Fibroblast of pulmonary artery (primary cell): ENCODE data around the gene GFI1.

Experiments used
- DNase-seq: peaks from one replicate; pipeline ENCODE4 v3.0.0-alpha.2; 2010; ENCODE audit warnings: low read depth
- H3K4me3 ChIP-seq: replicated peaks from 2 replicates; pipeline ENCODE4 v1.5.1; 2011; ENCODE audit warnings: low read depth, mild to moderate bottlenecking, control low read depth, low read length, moderate library complexity
- CTCF ChIP-seq: IDR thresholded peaks from 2 replicates; pipeline ENCODE4 v1.5.1; 2011; ENCODE audit warnings: mild to moderate bottlenecking, control low read depth, low read length, inconsistent platforms; ENCODE audit errors: missing control alignments

GFI1 gene

GRCh38 chr1:92446546-92446945, 40.2 kb downstream of the GFI1 start:
- no peak for TF ChIP-seq CTCF
- H3K4me3 ChIP-seq, result no peak overlapping the region
- DNase-seq, result peak; percentile 55

- H3K4me3 ChIP-seq, result no peak overlapping the region
- no peak for DNase-seq
- TF ChIP-seq CTCF, result no peak
Measured at GRCh38 chr1:92445865-92446264, 40.9 kb downstream of the GFI1 start.

GRCh38 chr1:92444351-92444750, 42.4 kb downstream of the GFI1 start:
- DNase-seq, result peak; percentile 56
- no peak for TF ChIP-seq CTCF

GRCh38 chr1:92443893-92444292, 42.8 kb downstream of the GFI1 start:
- TF ChIP-seq CTCF, result no peak
- no peak for DNase-seq
- H3K4me3 ChIP-seq, result no peak overlapping the region

More at GRCh38 chr1:92444351-92444750, 42.4 kb downstream of the GFI1 start:
- no peak overlapping the region for H3K4me3 ChIP-seq

- DNase-seq, result no peak
- TF ChIP-seq CTCF, result no peak
- H3K4me3 ChIP-seq, result no peak overlapping the region
Measured at GRCh38 chr1:92442351-92442750, 44.4 kb downstream of the GFI1 start.

GRCh38 chr1:92441697-92442342, 44.9 kb downstream of the GFI1 start:
- no peak overlapping the region for H3K4me3 ChIP-seq
- no peak for DNase-seq
- no peak for TF ChIP-seq CTCF

GRCh38 chr1:92441316-92441696, 45.4 kb downstream of the GFI1 start:
- DNase-seq, result no peak
- no peak for TF ChIP-seq CTCF
- H3K4me3 ChIP-seq, result no peak overlapping the region
